Measurements from ENCODE around the gene C17orf67.

The C17orf67 gene

GRCh38 chr17:56833809-56834379 is at the start of gene C17orf67, which contains the start of gene DGKE:
TSS of gene C17orf67 (minus strand) at chr17:56833920. CDS start at chr17:56815810, 18,110 bp downstream.
TSS of gene DGKE (plus strand) at chr17:56834151. CDS start at chr17:56834796, 645 bp downstream.
- peak; percentile 98 for DNase-seq (ENCODE audit: low read depth)

GRCh38 chr17:56881685-56882295 is 48.1 kb upstream of the C17orf67 start:
- DNase-seq (ENCODE audit: low read depth): no peak

- no peak for DNase-seq (ENCODE audit: low read depth)
Observed at GRCh38 chr17:56880571-56880970, 46.9 kb upstream of the C17orf67 start.

GRCh38 chr17:56880133-56880532 is 46.4 kb upstream of the C17orf67 start:
- no peak for DNase-seq (ENCODE audit: low read depth)

- DNase-seq (ENCODE audit: low read depth): no peak
Observed at GRCh38 chr17:56879280-56879679, 45.6 kb upstream of the C17orf67 start.

- DNase-seq (ENCODE audit: low read depth): no peak
Observed at GRCh38 chr17:56876766-56877179, 43.1 kb upstream of the C17orf67 start.

GRCh38 chr17:56870081-56870651 is 36.4 kb upstream of the C17orf67 start:
- peak; percentile 6 for DNase-seq (ENCODE audit: low read depth)

- DNase-seq (ENCODE audit: low read depth): no peak
Observed at GRCh38 chr17:56868716-56869115, 35.0 kb upstream of the C17orf67 start.

GRCh38 chr17:56867948-56868376 is 34.2 kb upstream of the C17orf67 start:
- DNase-seq (ENCODE audit: low read depth): peak; percentile 76

- peak; percentile 14 for DNase-seq (ENCODE audit: low read depth)
Observed at GRCh38 chr17:56866496-56866895, 32.8 kb upstream of the C17orf67 start.

GRCh38 chr17:56866076-56866475 is 32.4 kb upstream of the C17orf67 start:
- DNase-seq (ENCODE audit: low read depth): no peak

GRCh38 chr17:56863974-56864373 is 30.3 kb upstream of the C17orf67 start:
- no peak for DNase-seq (ENCODE audit: low read depth)

- DNase-seq (ENCODE audit: low read depth): no peak
Observed at GRCh38 chr17:56861899-56862298, 28.2 kb upstream of the C17orf67 start.

GRCh38 chr17:56851008-56851407 is 17.3 kb upstream of the C17orf67 start:
- no peak for DNase-seq (ENCODE audit: low read depth)

GRCh38 chr17:56850591-56850990 is 16.9 kb upstream of the C17orf67 start:
- DNase-seq (ENCODE audit: low read depth): no peak

- no peak for DNase-seq (ENCODE audit: low read depth)
Observed at GRCh38 chr17:56849131-56849530, 15.4 kb upstream of the C17orf67 start.

GRCh38 chr17:56847106-56847505 is 13.4 kb upstream of the C17orf67 start:
- no peak for DNase-seq (ENCODE audit: low read depth)

GRCh38 chr17:56845934-56846333 is 12.2 kb upstream of the C17orf67 start:
- DNase-seq (ENCODE audit: low read depth): no peak

- no peak for DNase-seq (ENCODE audit: low read depth)
Observed at GRCh38 chr17:56842577-56842976, 8.9 kb upstream of the C17orf67 start.

- no peak for DNase-seq (ENCODE audit: low read depth)
Observed at GRCh38 chr17:56838687-56839086, 5.0 kb upstream of the C17orf67 start.

- peak; percentile 31 for DNase-seq (ENCODE audit: low read depth)
Observed at GRCh38 chr17:56835264-56835585, 1.5 kb upstream of the C17orf67 start.

GRCh38 chr17:56834380-56835263 is 902 bp upstream of the C17orf67 start:
- DNase-seq (ENCODE audit: low read depth): peak; percentile 56

All from ELR (cell line).